HG03432 (cell line): Measurements from ENCODE around the gene ARGLU1.
A peak's percentile ranks its signal among the peaks of the same experiment; 100 is the strongest.

ENCODE experiments used
- ATAC-seq: cut with Tn5 transposase; IDR thresholded peaks from one replicate; pipeline ENCODE4 v1.9.1; 2021; ENCODE audit warnings: mild to moderate bottlenecking, moderate library complexity; ENCODE audit not compliant: unreplicated experiment

The ARGLU1 gene

DNA sequence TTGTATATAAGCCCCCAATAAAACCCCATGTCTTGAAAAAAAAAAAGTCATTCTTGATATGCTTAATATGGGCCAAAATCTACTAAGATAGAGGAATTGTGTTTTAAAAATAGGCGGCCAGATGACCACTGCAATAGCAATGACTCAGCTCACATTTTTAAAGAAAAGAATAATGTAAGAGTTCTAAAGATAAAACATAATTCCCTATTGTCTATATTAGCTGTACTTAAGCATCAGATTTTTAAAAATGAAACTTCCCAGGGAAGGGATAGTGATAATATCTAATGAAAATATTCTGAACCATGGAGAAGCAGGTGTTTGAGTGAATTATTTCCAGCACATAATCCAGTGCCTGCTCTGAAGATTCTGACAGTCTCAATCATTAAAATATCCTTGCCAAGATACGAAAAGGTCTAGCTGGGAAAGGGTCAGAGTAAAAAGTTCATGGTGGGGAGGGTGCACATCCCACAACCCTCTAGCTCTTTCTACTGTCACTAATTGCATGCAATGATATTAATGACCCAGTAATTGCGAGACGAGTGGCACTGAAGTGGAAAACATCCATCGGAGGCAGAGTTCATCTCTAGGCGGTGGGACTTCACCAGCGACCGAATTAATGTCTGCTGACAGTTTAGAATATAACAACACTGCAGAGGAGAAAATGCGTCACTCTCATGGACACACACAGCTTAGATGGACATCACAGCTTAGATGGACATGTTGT is 64.0 kb downstream of the ARGLU1 start:
- ATAC-seq: no peak

- ATAC-seq: no peak
Observed at GRCh38 chr13:106503272-106503671, 64.7 kb downstream of the ARGLU1 start.

DNA sequence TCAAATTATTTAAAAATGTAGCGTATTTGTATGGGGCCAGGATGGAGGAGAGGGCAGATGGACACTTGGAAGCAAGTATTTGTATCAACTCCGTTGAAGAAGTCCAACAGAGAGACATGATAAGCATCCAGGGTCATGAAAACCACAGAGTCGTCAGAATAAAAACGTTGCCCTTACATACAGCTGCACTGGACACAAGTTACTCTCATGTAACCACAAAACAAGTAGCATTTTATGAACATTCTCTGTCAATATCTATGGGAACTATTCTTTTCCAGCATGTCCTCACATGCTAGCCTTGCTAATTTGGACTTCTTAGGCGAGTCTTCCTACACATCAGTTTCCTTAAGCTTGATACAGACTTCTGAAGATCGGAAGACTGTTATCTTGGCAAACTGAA is 67.5 kb downstream of the ARGLU1 start:
- ATAC-seq: no peak

DNA sequence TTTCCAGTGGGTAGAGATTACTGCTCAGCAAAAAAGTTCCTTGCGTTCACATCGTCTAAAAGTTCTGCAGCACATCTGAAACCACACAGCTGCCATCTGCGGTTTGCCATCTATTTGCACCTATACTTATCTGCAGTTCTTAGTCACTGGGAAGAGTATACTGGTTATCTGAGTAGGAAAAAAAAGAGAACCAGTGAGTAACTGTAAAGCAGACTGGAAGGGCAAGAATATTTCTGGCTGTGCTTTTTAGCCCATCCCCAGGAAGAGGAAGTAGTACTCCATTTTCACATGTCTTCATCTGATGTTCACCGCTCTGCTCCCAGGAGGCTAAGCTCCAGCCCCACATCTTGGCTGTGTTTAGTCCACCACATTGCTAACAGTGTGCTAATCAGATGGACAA is 68.0 kb downstream of the ARGLU1 start:
- ATAC-seq: peak; percentile 88

- no peak for ATAC-seq
Observed at GRCh38 chr13:106499113-106499512, 68.8 kb downstream of the ARGLU1 start.

DNA sequence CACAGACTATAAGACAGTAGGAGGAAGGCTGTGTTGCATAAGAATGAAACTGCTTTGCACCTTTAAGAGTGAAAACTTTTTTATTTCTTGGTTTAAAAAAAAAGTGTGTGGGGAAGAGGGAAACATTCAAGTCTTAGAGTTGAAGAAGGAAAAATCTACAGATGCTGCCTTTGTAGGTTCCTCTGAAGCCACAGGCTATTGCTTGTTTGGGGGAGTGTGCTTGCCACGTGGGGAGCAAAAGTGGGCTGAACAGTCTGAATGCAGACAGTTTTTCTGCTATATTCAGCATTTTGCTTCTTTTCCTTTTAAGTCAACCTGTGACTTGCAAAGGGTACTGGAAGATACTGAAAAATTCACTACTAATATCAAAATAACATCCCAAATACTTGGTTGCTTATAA is 69.4 kb downstream of the ARGLU1 start:
- ATAC-seq: no peak

DNA sequence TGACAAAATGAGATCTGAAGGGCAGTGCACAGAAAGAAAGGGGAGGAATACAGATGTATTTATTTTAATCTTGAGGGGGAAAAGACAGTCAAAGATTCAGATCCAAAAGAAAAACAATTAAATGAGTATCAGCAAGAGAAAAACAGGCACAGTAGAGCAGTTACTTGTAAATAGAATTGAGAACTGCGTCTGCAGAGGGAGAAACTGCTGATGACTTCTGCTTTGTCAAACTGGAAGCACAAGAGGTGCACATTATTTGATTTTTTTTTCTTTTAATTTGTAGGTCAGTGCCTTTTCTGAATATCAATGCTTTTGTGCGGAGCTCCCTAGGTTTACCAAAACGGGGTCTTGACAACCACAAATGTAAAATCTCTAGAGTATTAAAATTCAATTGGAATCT is 69.8 kb downstream of the ARGLU1 start:
- ATAC-seq: no peak

DNA sequence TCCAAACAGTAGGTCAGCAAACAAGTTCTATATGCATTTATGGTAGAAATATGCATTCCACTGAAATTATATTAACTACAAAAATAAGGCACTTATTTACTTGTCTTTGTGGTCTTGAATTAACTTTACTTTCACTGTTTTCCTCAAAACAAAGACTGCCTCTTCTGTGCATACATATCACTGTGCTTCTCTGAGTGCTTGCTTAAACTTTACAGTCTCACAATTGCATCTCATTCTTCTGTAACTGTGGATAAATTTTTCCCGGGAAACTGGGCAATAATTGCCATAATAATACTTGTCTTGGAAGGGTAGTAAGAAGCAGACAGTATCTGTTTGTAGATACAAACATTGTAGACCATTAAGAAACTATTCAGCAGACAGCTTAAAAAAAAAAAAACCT is 70.9 kb downstream of the ARGLU1 start:
- no peak for ATAC-seq

GRCh38 chr13:106496072-106496997 is 71.6 kb downstream of the ARGLU1 start:
- no peak for ATAC-seq

DNA sequence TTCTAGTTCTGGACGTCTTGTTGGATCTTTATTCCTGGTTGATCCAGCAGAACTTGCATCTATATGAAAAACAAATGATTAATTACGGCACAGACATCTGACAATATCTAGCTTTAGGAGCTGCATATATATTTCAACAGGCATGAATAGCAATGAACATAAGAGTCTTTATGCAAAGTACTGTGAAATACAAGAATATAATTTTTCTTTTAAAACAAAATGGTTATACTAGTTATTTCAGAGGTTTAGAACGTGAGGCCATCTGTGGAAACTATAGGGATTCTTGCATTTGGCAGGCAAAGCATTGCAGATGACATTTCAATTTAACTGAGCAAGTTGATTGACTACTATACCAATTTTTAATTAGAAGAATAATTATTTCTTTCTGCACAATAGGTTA is 73.0 kb downstream of the ARGLU1 start:
- no peak for ATAC-seq

DNA sequence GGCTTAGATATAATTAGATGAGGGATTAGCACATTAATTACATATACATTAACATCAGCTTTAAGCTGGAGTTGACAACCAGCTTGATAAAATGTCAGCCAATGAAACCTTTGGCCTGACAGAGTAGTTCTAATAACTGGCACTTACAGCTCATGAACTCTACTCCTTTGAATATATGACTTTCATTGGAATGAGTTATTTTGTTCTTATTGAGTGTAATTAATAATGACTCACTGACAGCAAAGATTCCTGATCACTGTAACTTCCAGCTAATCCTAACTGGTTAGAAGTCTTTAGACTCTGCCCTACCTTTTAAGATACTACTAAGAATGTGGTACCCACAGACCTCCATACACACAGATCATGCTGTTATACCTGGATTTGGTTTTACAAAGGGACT is 73.4 kb downstream of the ARGLU1 start:
- no peak for ATAC-seq

GRCh38 chr13:106493533-106494220 is 74.3 kb downstream of the ARGLU1 start:
- peak; percentile 85 for ATAC-seq

- no peak for ATAC-seq
Observed at GRCh38 chr13:106492588-106493475, 75.1 kb downstream of the ARGLU1 start.

- ATAC-seq: no peak
Observed at GRCh38 chr13:106491928-106492587, 75.9 kb downstream of the ARGLU1 start.
